HepG2 (cell line): Measurements from ENCODE around the gene ZFPL1. TPM values are rescaled to one million over a fixed set of nuclear protein-coding genes. Genes with fewer than 3 reads are reported as not detected.

ENCODE experiments used
- ATF7 ChIP-seq, 2 experiments: fragments of 450-650 bp in 1 of 2; sonication (generic) in 1 of 2; formaldehyde crosslinking in 1 of 2; IDR thresholded peaks; 2 replicates each; pipeline versions ENCODE4 v1.4.0 to v1.6.1; 2016 to 2020; ENCODE audit warnings: antibody characterized with exemption in 1 of 2, mild to moderate bottlenecking in 1 of 2, missing genetic modification reagents in 1 of 2
- BORCS8-MEF2B ChIP-seq: sonication (generic); formaldehyde crosslinking; IDR thresholded peaks from 2 replicates; pipeline ENCODE4 v1.8.0; 2022; ENCODE audit warnings: mild to moderate bottlenecking, missing genetic modification reagents
- CCAR2 ChIP-seq: fragments of 200-400 bp; formaldehyde crosslinking; optimal IDR thresholded peaks from 2 replicates; pipeline ENCODE3; 2018; ENCODE audit warnings: low read depth, mild to moderate bottlenecking, low read length, moderate library complexity
- FOXA1 ChIP-seq, 2 experiments: fragments of 450-650 bp in 1 of 2; sonication (generic) in 1 of 2; formaldehyde crosslinking in 1 of 2; IDR thresholded peaks; 2 replicates each; pipeline versions ENCODE4 v1.4.0 to v1.6.1; 2016 to 2020; ENCODE audit warnings: missing genetic modification reagents in 1 of 2
- HNRNPK ChIP-seq: fragments of 200-400 bp; formaldehyde crosslinking; IDR thresholded peaks from 2 replicates; pipeline ENCODE4 v1.6.1; 2018; ENCODE audit warnings: low read length, low read depth, moderate library complexity, mild to moderate bottlenecking; ENCODE audit not compliant: poor library complexity, severe bottlenecking
- NCOR1 ChIP-seq: fragments of 200-600 bp; sonication (generic); IDR thresholded peaks from 2 replicates; pipeline ENCODE4 v1.7.0; 2017; ENCODE audit warnings: antibody characterized with exemption, low read length, borderline replicate concordance
- PPARG ChIP-seq: conservative IDR thresholded peaks from 2 replicates; pipeline ENCODE4 v1.6.1; 2016; ENCODE audit warnings: missing biosample characterization, missing genetic modification reagents
- SAFB2 ChIP-seq: sonication (generic); formaldehyde crosslinking; IDR thresholded peaks from 2 replicates; pipeline ENCODE4 v1.5.1; 2020; ENCODE audit warnings: missing genetic modification reagents, low read depth, mild to moderate bottlenecking, borderline replicate concordance
- SNAPC2 ChIP-seq: sonication (generic); formaldehyde crosslinking; IDR thresholded peaks from 2 replicates; pipeline ENCODE4 v1.8.1; 2022; ENCODE audit warnings: mild to moderate bottlenecking, missing genetic modification reagents
- SRSF9 ChIP-seq: fragments of 200-400 bp; formaldehyde crosslinking; IDR thresholded peaks from 2 replicates; pipeline ENCODE4 v1.6.1; 2018; ENCODE audit warnings: borderline replicate concordance, mild to moderate bottlenecking, low read depth, low read length; ENCODE audit not compliant: insufficient read depth, poor library complexity, severe bottlenecking
- ZFP1 ChIP-seq: IDR thresholded peaks from 2 replicates; pipeline ENCODE4 v1.6.1; 2016
- ZNF230 ChIP-seq: sonication (generic); formaldehyde crosslinking; IDR thresholded peaks from 2 replicates; pipeline ENCODE4 v1.4.0; 2020; ENCODE audit warnings: mild to moderate bottlenecking, missing genetic modification reagents
- ZNF256 ChIP-seq: sonication (generic); formaldehyde crosslinking; conservative IDR thresholded peaks from 2 replicates; pipeline ENCODE4 v1.4.0; 2020; ENCODE audit warnings: missing genetic modification reagents
- ZNF326 ChIP-seq: sonication (generic); formaldehyde crosslinking; IDR thresholded peaks from 2 replicates; pipeline ENCODE4 v1.4.0; 2020; ENCODE audit warnings: missing genetic modification reagents, borderline replicate concordance
- polyA plus RNA-seq, 8 experiments: library from polyadenylated mRNA; depleted of rRNA in 3 of 8; stranded (reverse) in 7 of 8; unstranded in 1 of 8; fragments of >200 nt; fragmentation: Illumina TruSeq in 4 of 8; extraction: Trizol in 4 of 8; gene quantifications; 2 replicates each; pipeline versions ENCODE4 v1.2.1 to v1.2.3, GENCODE V29; 2011 to 2016; ENCODE audit warnings: low read depth in 4 of 8, missing spikeins in 1 of 8, mixed read lengths in 1 of 8; ENCODE audit not compliant: insufficient read depth in 1 of 8
- total RNA-seq, 5 experiments: library from RNA; depleted of rRNA; stranded (reverse); fragments of >200 nt; fragmentation: Illumina TruSeq; extraction: Trizol; gene quantifications; 2 replicates each; pipeline ENCODE4 v1.2.3, GENCODE V29; 2016; ENCODE audit warnings: low read depth in 1 of 5
- TF ChIP-seq, protein P1 (sequence below): sonication (generic); formaldehyde crosslinking; IDR thresholded peaks from 2 replicates; pipeline ENCODE4 v1.8.0; 2022; ENCODE audit warnings: low read depth, missing genetic modification reagents
- TF ChIP-seq, protein P2 (sequence below): sonication (generic); formaldehyde crosslinking; IDR thresholded peaks from 2 replicates; pipeline ENCODE4 v1.4.0; 2020; ENCODE audit warnings: missing genetic modification reagents, borderline replicate concordance
- TF ChIP-seq, protein P3 (sequence below): sonication (generic); formaldehyde crosslinking; IDR thresholded peaks from 2 replicates; pipeline ENCODE4 v1.4.0; 2020; ENCODE audit warnings: missing genetic modification reagents; ENCODE audit errors: not compliant biosample characterization
- TF ChIP-seq, protein P4 (sequence below): sonication (generic); formaldehyde crosslinking; IDR thresholded peaks from 2 replicates; pipeline ENCODE4 v1.5.0; 2020; ENCODE audit warnings: mild to moderate bottlenecking, missing genetic modification reagents

ZFPL1 gene
- total and polyA plus RNA-seq, 2 of the 13 experiments (the other 11 are each of a cell fraction or from before 2014, with no cell fraction given), result 32.2 to 56.0 TPM

DNA sequence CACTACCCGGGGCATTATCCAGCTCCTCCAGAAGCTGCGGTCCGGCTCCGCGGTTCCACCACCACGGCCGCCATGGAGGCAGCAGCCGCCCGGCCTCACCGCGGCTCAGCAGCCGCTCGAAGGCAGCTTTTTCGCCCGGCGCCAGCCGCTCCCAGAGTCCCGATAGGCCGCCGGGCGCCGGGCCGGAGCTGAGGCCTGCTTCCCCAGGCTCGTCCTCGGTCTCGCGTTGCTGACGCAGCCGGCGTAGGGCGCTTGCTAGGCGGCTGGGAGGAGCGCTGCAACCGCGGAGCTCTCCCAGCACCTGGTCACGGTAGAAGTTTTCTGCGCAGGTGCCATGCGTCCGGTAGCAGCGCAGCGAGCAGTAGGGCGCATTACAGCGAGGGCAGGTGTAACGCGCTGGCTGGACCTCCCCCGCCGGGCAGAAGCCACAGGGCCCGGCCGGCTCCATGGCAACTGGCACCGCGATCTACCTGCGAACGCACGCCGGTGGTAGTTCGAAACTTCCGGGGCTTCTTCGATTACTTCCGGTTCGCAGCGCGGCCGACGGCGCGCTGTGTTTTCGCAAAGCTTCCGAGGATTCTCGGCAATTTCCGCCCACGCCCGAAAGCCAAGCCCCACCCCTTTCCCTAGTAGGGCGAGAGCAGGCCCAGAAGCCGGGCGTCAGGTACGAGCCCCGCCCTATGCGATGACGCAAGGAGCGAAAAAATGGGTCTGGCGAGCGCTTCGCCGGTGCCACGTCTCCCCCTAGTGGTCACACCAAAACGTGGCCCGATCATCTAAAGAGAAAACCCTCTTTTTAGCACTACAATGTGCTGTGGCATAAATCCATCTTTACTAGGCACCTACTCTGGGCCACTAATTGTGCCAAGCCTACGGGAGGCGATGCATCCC, 33.4 kb downstream of the ZFPL1 start, which contains the start of gene ZNHIT2 (continued):
- TF ChIP-seq ATF7 (IDR thresholded peaks at IDR 0.05) (peak; percentile 72), ATF7 (CRISPR knock-in tag; IDR thresholded peaks at IDR 0.05) (peak; percentile 83), SAFB2 (no peak; the same call in none of the 2 replicates), FOXA1 (IDR thresholded peaks at IDR 0.05) (no peak), FOXA1 (CRISPR knock-in tag; IDR thresholded peaks at IDR 0.05) (no peak), HNRNPK (peak; percentile 55), ZNF256 (no peak), SRSF9 (no peak), CCAR2 (peak; percentile 71), SNAPC2 (CRISPR knock-in tag) (no peak), ZFP1 (no peak), PPARG (no peak; the same call in 1 of the 2 replicates), ZNF230 (CRISPR knock-in tag) (peak; percentile 58; the same call in 1 of the 2 replicates), ZNF326 (CRISPR knock-in tag) (peak; percentile 40; the same call in 1 of the 2 replicates), NCOR1 (no peak), BORCS8-MEF2B (CRISPR knock-in tag) (peak; percentile 56; the same call in 1 of the 2 replicates)
- TF ChIP-seq, protein P1, sequence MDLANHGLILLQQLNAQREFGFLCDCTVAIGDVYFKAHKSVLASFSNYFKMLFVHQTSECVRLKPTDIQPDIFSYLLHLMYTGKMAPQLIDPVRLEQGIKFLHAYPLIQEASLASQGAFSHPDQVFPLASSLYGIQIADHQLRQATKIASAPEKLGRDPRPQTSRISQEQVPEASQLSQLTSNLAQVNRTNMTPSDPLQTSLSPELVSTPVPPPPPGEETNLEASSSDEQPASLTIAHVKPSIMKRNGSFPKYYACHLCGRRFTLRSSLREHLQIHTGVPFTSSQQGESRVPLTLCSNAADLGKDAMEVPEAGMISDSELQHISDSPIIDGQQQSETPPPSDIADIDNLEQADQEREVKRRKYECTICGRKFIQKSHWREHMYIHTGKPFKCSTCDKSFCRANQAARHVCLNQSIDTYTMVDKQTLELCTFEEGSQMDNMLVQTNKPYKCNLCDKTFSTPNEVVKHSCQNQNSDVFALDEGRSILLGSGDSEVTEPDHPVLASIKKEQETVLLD (CRISPR knock-in tag), result no peak; the same call in 1 of the 2 replicates
- TF ChIP-seq, protein P2, sequence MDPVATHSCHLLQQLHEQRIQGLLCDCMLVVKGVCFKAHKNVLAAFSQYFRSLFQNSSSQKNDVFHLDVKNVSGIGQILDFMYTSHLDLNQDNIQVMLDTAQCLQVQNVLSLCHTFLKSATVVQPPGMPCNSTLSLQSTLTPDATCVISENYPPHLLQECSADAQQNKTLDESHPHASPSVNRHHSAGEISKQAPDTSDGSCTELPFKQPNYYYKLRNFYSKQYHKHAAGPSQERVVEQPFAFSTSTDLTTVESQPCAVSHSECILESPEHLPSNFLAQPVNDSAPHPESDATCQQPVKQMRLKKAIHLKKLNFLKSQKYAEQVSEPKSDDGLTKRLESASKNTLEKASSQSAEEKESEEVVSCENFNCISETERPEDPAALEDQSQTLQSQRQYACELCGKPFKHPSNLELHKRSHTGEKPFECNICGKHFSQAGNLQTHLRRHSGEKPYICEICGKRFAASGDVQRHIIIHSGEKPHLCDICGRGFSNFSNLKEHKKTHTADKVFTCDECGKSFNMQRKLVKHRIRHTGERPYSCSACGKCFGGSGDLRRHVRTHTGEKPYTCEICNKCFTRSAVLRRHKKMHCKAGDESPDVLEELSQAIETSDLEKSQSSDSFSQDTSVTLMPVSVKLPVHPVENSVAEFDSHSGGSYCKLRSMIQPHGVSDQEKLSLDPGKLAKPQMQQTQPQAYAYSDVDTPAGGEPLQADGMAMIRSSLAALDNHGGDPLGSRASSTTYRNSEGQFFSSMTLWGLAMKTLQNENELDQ (CRISPR knock-in tag), result no peak
- TF ChIP-seq, protein P3, sequence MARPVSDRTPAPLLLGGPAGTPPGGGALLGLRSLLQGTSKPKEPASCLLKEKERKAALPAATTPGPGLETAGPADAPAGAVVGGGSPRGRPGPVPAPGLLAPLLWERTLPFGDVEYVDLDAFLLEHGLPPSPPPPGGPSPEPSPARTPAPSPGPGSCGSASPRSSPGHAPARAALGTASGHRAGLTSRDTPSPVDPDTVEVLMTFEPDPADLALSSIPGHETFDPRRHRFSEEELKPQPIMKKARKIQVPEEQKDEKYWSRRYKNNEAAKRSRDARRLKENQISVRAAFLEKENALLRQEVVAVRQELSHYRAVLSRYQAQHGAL, result no peak
- TF ChIP-seq, protein P4, sequence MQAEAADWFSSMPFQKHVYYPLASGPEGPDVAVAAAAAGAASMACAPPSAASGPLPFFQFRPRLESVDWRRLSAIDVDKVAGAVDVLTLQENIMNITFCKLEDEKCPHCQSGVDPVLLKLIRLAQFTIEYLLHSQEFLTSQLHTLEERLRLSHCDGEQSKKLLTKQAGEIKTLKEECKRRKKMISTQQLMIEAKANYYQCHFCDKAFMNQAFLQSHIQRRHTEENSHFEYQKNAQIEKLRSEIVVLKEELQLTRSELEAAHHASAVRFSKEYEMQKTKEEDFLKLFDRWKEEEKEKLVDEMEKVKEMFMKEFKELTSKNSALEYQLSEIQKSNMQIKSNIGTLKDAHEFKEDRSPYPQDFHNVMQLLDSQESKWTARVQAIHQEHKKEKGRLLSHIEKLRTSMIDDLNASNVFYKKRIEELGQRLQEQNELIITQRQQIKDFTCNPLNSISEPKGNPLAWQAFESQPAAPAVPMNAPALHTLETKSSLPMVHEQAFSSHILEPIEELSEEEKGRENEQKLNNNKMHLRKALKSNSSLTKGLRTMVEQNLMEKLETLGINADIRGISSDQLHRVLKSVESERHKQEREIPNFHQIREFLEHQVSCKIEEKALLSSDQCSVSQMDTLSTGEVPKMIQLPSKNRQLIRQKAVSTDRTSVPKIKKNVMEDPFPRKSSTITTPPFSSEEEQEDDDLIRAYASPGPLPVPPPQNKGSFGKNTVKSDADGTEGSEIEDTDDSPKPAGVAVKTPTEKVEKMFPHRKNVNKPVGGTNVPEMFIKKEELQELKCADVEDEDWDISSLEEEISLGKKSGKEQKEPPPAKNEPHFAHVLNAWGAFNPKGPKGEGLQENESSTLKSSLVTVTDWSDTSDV (CRISPR knock-in tag), result 0 out of 2 replicates have a peak, but pooled peaks have one; percentile 13
